ENCODE measurements around the gene ZDHHC1.

ZDHHC1 gene

GRCh38 chr16:67412294-67412693 lies 4.0 kb downstream of the ZDHHC1 start:
- no peak overlapping the region for H3K4me3 ChIP-seq (ENCODE audit: low read depth, low read length)
- DNase-seq (ENCODE audit: low read depth): no peak
- no peak for TF ChIP-seq CTCF (IDR thresholded peaks at IDR 0.05; ENCODE audit: insufficient read depth, low read depth, low read length, missing control alignments)

GRCh38 chr16:67411339-67411738 lies 4.9 kb downstream of the ZDHHC1 start:
- no peak for TF ChIP-seq CTCF (IDR thresholded peaks at IDR 0.05; ENCODE audit: insufficient read depth, low read depth, low read length, missing control alignments)
- DNase-seq (ENCODE audit: low read depth): no peak
- no peak overlapping the region for H3K4me3 ChIP-seq (ENCODE audit: low read depth, low read length)

- no peak for TF ChIP-seq CTCF (IDR thresholded peaks at IDR 0.05; ENCODE audit: insufficient read depth, low read depth, low read length, missing control alignments)
- no peak for DNase-seq (ENCODE audit: low read depth)
- no peak overlapping the region for H3K4me3 ChIP-seq (ENCODE audit: low read depth, low read length)
Measured at GRCh38 chr16:67409631-67410030, 6.6 kb downstream of the ZDHHC1 start.

- TF ChIP-seq CTCF (IDR thresholded peaks at IDR 0.05; ENCODE audit: insufficient read depth, low read depth, low read length, missing control alignments): no peak
- DNase-seq (ENCODE audit: low read depth): no peak
- H3K4me3 ChIP-seq (ENCODE audit: low read depth, low read length): no peak overlapping the region
Measured at GRCh38 chr16:67407788-67408452, 8.4 kb downstream of the ZDHHC1 start.

GRCh38 chr16:67407176-67407787 lies 9.0 kb downstream of the ZDHHC1 start:
- TF ChIP-seq CTCF (IDR thresholded peaks at IDR 0.05; ENCODE audit: insufficient read depth, low read depth, low read length, missing control alignments): no peak
- DNase-seq (ENCODE audit: low read depth): no peak

GRCh38 chr16:67406111-67406971 lies 9.9 kb downstream of the ZDHHC1 start:
- TF ChIP-seq CTCF (IDR thresholded peaks at IDR 0.05; ENCODE audit: insufficient read depth, low read depth, low read length, missing control alignments): no peak
- no peak overlapping the region for H3K4me3 ChIP-seq (ENCODE audit: low read depth, low read length)
- no peak for DNase-seq (ENCODE audit: low read depth)

More at GRCh38 chr16:67407176-67407787, 9.0 kb downstream of the ZDHHC1 start:
- H3K4me3 ChIP-seq (ENCODE audit: low read depth, low read length): no peak overlapping the region

All from GM12865 (cell line).